GM21360 (cell line): ENCODE data around the gene CHD6.

Source experiments
- ATAC-seq: cut with Tn5 transposase; IDR thresholded peaks from one replicate; pipeline ENCODE4 v1.9.1; 2021; ENCODE audit warnings: mild to moderate bottlenecking, moderate library complexity; ENCODE audit not compliant: unreplicated experiment

Gene CHD6

DNA sequence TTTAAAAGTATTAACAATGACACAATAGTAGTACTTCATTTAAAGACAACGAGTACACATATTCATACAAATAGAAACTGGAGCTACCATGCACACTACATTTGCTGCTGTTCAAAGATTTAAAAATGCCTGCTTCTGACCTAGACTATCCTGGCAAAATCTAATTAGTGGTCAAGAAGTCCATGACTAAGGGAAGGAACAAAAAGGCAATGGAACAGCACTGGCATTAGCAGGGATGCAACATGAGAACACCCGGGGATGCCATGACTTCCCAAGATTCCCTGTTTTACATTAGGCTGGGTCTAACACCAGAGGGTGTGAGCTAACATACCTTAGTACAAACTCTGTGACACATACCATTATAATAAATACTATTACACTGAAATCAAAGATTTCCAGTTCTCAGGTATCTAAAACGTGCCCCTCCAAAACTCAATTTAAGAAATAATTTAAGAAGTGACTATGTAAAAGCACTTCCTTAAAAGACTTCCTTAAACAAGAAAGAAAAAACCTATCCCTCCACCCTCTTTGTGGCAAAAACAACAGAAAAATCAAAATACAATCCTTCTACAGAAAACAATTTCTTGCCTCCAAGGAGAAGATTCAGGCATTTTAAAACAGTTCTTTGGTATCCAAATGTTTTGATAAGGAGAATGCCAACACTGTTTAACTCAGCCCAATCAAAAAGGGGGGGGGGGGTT lies 25.5 kb downstream of the CHD6 start:
- no peak for ATAC-seq

DNA sequence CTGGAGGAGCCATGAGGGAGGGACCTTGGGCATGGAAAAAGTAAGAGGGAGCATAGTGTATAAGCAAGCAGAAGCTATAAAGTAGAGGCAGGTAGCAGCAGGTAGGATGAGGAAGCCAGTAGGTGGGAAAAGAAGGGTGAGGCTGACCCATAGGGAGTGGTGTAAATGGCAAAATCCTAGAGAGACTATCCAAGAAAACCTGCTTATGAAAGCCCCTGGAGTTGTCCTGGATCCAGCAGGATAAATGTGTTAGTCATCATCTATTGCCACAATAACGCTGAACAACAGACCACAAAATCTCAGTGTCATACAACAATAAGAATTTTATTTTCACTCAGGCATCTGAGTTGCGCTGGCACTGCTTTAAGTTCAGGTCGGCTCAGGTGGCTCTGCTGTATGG lies 30.2 kb downstream of the CHD6 start:
- no peak for ATAC-seq

DNA sequence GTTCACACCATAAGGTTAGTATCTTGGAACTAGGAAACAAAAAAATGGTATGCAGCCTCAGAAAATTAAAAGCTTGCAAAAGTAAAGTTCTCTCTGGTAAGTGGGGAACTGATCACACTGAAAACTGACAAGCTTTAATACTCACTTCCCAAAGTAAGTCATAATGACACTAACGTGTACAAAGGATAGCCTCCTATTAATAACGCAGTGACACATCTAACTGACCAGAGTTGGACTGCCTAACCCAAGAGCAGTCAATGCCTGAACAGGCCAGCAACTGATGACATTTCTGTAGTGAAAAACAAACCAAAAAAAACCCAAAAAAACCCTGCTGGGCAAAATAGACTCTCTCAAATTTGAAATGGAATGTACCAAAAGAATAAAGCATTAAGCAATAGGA lies 30.7 kb downstream of the CHD6 start:
- ATAC-seq, result no peak

DNA sequence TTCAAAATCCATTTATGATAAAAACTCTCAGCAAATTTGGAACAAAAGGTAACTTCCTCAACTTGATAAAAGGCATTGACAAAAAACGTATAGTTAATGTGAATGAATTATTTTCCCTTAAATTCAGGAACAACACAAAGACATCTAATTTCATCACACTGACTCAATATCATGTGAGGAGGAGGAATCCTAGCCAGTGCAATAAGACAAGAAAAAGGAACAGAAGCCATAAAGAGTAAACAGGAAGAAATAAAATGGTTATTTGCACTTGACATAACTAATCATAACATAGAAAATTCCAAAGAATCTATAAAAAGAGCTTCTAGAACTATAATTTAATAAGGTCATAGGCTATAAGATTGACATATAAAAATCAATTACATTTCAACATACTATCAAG lies 31.4 kb downstream of the CHD6 start:
- no peak for ATAC-seq

DNA sequence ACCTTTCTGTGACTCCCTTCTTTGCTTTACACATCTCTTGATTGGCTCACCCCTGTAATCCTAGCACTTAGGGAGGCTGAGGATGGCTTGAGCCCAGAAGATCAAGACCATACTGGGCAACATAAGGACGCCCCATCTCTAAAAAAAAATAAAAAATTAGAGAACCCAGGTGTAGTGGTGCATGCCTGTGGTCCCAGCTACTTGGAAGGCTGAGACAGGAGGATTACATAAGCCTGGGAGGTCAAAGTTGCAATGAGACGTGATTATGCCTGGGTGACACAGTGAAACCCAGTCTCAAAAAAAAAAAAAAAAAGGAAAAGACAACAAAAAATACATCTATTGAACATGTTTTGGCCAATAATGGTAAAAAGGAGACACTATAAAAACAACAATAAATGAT lies 37.8 kb downstream of the CHD6 start:
- no peak for ATAC-seq

DNA sequence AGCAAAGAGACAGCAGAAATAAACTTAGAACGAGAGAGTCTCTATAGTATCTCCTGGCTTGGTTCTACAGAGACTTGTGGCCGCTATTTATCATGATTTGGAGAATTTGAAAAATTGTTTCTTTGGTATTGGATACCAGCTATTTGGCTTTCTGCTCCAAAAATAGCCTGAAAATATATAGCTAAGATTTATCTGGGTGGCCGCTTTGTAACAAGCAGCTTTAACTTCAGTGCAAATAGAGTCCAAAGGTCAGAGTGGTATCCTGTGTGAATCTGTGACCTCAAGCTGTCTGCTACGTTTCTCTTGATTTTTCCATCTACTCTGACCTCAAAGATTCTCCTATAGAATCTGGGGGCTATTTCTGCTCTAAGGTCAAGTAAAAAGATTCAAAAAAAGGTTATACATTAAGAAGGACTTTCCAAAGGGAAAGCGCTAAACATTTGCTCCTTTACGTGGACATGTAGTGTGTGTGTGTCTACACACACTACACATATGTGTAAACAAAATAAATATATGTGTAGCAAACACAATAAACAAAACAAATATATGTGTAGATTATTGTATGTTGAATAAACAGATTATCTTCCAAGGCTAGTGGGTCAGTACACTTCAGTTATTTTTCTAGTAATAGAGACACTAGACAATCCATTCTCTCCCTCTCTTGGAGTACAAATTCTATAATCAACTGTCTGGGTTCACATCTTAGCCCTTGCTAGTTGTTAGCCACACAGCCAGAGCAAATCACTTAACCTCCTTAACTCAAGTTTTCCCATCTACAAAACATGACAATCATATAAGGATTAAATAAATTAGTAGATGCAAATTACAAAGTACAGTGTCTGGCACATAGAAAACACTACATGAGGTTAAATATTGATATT lies 40.8 kb downstream of the CHD6 start:
- ATAC-seq, result no peak

DNA sequence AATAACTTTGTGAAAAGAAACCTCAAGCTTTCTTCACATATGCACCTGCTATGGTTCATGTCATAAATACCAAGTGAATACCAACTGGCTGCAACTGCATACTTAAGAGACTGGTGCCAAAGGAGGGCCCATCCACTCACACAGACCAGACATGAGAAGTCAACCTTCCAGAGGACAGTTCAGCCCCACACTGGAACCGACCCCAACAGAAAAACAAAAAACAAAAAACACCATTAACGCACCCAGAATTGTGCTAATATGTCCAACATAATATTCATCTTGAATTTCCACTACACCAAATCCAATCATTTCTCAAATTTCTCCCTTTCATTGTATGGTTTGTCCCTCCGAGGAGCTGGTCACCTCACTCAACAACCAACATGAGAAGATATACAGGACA lies 42.8 kb downstream of the CHD6 start:
- no peak for ATAC-seq

DNA sequence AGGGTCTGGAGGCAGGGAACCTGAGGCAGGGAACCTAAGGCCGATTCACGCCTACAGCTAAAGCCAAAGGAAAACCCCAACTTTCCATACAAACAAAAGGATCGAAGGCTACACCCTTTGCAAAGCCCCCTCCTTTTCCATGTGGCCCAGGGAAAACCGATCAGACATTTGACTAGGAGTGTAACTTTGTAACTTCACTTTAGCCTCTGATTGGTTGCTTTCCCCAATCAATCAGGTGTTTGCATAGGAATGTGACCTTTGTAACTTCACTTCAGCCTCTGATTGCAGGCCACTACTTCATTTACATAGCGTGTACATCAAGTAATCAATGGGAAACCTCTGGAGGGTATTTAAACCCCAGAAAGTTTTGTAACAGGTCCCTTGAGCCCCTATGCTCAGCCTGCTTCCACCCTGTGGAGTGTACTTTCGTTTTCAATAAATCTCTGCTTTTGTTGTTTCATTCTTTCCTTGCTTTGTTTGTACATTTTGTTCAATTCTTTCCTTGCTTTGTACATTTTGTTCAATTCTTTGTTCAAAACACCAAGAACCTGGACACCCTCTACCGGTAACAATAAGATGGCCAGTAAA lies 43.3 kb downstream of the CHD6 start:
- ATAC-seq, result no peak

DNA sequence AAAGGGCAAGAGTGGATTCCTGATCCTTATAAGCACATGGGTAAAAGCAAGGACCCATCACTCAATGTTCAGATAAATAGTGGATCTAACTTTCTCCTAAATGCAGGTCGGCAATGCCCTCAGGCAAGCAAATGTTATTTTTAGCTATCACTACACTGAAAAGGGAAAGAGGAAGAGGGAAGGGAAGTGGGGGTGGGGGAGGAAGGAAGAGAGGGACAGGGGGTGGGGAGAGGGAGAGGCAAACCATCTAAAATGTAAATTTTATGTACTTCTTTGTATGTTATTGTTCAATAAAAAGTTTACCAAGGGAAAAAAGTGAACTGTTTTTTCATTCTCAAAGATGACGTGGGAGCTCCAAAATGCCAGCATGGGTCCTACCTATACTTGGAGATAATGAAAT lies 44.2 kb downstream of the CHD6 start:
- no peak for ATAC-seq

DNA sequence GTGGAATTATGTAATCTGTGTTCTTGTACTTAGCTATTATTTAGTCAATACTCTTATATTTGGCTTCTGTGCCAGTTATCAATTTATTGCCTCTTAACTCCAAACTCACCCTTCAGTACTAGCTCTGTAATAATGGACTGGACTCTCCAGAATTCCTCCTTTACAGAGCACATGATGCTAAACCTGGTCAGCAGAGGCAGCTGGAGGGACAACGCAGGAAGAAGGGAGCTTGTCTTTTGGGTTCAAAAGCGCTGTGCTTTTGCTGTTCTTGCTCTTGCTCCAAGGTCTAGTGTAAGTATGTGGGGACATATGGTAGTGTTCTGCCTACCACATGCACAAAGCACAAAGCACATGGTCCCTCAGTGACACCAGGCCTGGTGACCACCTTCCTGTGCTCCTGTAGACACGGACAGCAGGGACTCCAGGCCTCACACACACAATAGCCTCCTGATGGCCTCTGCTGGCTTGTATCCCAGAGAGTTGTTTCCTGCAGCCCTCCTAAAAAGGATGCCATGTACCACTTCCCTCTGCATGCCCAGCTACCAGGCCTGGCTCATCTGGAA lies 46.1 kb downstream of the CHD6 start:
- ATAC-seq, result no peak

DNA sequence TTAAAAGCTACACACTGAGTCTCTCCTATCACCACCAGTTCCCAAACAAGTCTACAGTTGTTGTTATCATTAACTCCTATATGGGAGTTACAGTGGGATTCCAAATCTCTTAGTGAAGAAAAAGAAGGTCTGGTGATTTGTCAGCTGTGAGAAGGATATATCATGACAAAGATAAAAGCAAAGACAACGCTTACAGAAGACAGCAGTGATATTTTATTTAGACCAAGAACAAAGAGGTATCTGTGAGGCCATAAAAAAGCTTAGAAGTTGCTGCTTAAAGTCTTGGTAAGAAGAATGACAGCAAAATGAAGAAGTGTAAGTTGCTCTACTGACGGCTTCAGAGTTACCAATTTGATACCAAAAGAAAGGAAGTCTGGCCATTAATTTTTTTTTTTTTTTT lies 47.2 kb downstream of the CHD6 start:
- no peak for ATAC-seq

DNA sequence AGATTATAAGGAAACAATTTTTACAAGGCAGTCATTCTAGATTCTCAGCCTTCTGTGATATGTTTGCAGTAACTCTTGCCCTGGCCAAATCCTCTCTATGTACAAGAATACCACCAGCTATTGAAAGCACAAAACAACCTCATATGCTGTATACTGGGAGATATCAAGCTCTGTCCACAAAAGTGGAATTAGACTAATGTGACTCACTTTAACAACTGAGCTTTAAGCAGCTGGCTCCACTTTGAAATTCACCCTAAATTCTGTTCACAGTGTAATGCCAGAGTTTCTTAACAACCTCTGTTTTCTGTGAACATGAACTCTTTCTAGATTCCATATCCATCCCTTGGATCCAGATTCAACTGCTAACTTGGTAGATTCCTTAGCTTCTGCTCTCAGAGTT lies 47.6 kb downstream of the CHD6 start:
- no peak for ATAC-seq

DNA sequence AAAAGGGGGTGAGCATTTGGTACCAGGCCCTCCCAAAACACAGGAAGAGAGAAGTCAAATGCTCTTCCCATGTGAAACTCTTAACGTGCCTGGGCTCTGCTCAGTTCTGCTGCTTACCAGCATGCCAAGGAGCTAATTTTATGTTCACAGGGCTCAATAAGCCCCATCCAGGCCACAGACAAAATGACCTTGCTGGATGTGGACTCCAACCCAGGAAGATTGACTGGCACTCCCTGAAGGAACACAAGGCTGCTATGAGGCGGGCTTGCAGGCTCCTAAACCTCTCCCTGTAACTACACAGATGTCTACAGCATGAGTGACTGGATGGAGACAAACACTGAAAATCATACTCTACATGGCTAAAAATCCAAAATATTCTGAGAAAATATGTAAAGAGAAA lies 50.6 kb downstream of the CHD6 start:
- ATAC-seq, result no peak

DNA sequence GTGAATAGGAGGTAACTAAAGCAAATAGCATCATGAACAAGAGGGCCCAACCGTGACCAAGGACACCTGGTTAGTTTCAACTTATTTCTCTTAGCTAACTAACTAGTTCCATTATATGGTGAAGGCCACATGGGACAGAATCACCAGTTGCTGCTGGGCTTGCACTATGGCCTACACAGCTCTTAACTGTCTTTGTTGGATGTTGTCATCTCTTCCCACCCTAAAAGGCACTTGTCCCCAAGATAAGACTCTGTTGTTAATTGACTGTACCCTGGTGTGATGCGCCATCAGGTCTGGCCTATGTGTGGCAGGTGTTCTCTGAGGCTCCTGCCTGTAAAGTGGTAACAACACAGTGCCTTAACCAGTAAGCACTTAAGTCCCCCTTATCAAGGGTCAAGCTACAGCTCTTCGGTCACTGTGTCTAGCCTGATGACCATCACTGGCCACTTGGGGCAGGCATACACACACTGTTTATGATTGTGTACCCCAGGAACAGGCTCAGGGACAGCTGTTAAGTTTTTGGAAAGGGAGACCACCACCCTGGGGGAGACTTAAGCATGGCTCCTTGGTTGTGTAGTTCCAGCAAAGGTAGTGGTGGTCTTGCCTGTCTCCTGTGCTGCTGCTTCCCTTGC lies 51.2 kb downstream of the CHD6 start:
- no peak for ATAC-seq

DNA sequence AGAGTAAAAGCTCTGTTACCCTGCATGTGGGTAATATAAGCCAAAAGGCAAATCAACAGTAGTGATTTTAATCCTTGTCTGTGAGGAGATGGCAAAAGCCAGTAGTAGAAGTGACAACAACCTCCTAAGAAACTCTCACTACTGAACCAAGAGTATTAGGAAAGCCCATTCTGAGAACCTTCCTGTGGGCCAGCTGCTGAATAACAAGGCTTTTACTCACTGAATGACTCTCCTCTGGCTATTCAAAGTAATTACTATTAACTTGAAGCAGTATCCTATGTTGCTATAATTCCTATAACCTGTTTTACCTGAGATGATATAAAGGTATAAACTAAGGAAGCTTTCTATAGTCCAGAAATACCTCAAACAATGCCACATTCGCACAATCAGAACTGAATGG lies 55.1 kb downstream of the CHD6 start:
- no peak for ATAC-seq

DNA sequence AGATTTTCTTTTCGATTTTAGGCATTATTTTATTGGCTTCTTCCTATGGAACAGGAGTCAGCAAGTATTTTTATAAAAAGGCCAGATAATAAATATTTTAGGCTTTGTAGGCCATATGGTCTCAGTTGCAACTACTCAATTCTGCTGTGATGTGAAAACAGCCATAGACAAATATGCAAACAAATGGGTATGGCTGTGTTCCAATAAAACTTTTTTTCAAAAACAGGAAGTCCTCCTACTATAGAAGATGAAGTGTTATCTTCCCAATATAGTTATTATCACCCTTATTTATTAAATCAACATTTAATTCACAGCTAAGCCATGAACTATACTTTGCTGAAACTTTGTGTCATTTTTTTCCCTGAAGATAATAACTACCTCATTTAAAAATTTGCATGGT lies 57.2 kb downstream of the CHD6 start:
- no peak for ATAC-seq

DNA sequence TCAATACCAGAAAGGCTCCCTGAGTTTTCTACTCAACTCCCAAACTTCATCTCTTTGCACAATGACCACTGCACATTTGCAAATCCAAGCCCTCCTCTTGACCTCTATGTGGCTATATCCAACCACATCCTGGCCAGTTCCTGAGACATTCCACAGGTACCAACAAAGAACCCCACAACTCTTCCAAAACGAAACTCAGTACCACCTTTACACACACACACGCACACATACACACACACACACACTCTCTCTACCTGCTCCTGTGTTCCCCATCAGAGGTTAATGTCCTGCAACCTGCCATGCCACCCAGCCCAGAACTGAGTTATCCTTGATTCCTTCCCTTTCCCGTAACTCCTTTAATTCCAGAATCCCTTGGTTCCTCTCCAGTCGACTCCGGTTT lies 58.5 kb downstream of the CHD6 start:
- ATAC-seq, result no peak

DNA sequence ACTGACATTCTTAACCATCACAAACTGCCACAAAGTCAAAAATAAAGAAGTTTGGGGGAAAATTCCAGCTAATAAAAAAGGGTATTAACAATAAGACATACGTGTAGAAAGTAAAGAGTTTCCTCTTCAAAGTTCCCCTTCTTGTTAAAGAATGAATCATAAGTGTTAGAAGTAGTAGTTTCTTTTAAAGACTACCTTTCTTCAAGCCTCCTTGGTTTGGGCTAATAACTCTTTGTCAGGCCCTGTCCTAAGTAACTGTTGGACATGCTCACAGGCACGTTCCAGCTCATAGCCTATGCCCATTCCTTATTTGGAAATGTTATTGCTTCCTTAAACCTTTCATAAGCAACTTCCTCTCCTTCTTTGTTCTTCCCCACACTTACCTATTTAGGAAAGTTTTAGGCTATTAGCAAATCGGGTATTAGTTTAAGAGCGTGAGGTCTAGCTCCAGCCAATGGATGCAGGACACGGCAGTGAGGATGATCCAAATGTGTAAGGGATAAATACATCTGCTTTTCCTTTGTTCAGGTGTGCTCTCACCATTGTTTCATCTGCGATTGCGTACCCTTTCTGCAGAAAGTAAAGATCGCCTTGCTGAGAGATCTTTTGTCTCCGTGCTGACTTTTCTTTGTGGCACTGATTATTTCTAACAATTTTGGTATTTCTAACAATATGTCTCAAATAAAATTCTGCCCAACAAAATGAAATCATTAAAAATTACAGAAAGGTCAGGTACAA lies 64.9 kb downstream of the CHD6 start:
- no peak for ATAC-seq

DNA sequence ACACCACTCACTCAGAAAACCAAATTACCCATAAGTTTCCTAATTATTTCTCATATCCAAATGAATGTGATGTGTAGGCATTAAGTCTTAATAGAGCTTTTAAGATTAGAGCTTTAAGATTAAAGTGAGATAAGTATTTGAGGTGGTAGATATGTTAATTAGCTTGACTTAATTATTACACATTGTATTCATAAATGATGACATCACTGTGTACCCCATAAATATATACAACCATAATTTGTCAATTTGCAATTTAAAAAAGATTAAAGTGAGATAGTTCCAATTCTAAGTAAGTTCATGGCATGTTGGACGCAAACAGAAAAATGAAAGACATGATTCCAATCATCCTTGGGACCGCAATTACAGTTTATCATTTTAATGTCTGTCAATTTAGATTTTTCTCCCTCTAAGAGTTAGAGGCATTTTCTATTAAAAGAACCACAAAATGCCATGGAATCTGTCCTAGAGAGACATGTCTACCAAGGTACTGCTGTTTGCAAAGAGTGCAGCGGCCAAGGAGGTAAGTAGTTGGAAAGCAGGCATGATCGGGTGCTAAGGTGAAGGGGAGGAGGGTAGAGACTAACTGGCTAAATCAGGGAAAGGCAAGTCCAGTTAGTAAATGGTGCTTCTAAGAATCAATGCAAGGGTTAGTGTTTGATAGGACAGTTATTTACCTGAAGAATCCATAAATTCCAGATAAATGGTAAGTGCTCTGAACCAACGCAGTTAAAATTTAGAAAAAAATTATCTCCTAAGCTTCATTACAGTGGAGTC lies 65.7 kb downstream of the CHD6 start:
- ATAC-seq, result no peak
